NB4 (cell line): ENCODE data around the gene TNFRSF11A.

ENCODE experiments used
- CTCF ChIP-seq: IDR thresholded peaks from one replicate; pipeline ENCODE4 v1.5.1; 2012; ENCODE audit warnings: low read depth, low read length
- POLR2A ChIP-seq: IDR thresholded peaks from 2 replicates; pipeline ENCODE4 v1.6.1; 2011; ENCODE audit warnings: mild to moderate bottlenecking; ENCODE audit not compliant: insufficient read length; ENCODE audit errors: extremely low read depth

- TF ChIP-seq POLR2A, result no peak
- TF ChIP-seq CTCF, result no peak
Observed at GRCh38 chr18:62347089-62347506, 22.0 kb downstream of the TNFRSF11A start.
